Lung (tissue), 12 donors: ENCODE measurements around the gene RAB8B. TPM values are rescaled to one million over a fixed set of nuclear protein-coding genes. Genes with fewer than 3 reads are reported as not detected.
A peak's percentile ranks its signal among the peaks of the same experiment; 100 is the strongest.

Experiments
- ATAC-seq: fragments of 200-7000 bp; cut with Tn5 transposase; one replicate; pipeline ENCODE4 v1.9.1; 2020; ENCODE audit warnings: moderate number of reproducible peaks; ENCODE audit not compliant: insufficient read depth, low FRiP score
- DNase-seq, 3 donors: peaks; one replicate each; pipeline ENCODE4 v3.0.0-alpha.2; 2013 to 2017
- H3K27ac ChIP-seq, 2 donors: one replicate each; pipeline ENCODE4 v1.5.1; 2013; ENCODE audit warnings: mild to moderate bottlenecking in 2 of 2, moderate library complexity in 2 of 2, control low read depth in 1 of 2, inconsistent platforms in 1 of 2, low read depth in 1 of 2, low read length in 1 of 2
- H3K27me3 ChIP-seq, 3 donors: one replicate each; pipeline ENCODE4 v1.5.1; 2013; ENCODE audit warnings: low read length in 2 of 3; ENCODE audit not compliant: control insufficient read depth in 3 of 3, insufficient read depth in 3 of 3
- H3K36me3 ChIP-seq, 4 donors: one replicate each; pipeline ENCODE4 v1.5.1; 2013; ENCODE audit warnings: low read length in 4 of 4, mild to moderate bottlenecking in 1 of 4, moderate library complexity in 1 of 4; ENCODE audit not compliant: control insufficient read depth in 4 of 4, insufficient read depth in 4 of 4
- H3K4me1 ChIP-seq, 5 donors: one replicate each; pipeline ENCODE4 v1.5.1; 2013; ENCODE audit warnings: low read length in 5 of 5, mild to moderate bottlenecking in 2 of 5, moderate library complexity in 1 of 5; ENCODE audit not compliant: control insufficient read depth in 5 of 5, insufficient read depth in 5 of 5
- H3K4me3 ChIP-seq: one replicate; pipeline ENCODE4 v1.5.1; 2013; ENCODE audit warnings: mild to moderate bottlenecking, control low read depth, moderate library complexity
- H3K9ac ChIP-seq, 2 donors: one replicate each; pipeline ENCODE4 v1.5.1; 2013; ENCODE audit warnings: low read length in 2 of 2, control low read depth in 1 of 2; ENCODE audit not compliant: insufficient read depth in 1 of 2
- H3K9me3 ChIP-seq, 4 donors: one replicate each; pipeline ENCODE4 v1.5.1; 2013; ENCODE audit warnings: low read length in 3 of 4, mild to moderate bottlenecking in 1 of 4, moderate library complexity in 1 of 4; ENCODE audit not compliant: control insufficient read depth in 4 of 4, insufficient read depth in 3 of 4
- WGBS, 2 donors: extraction: QIAGEN DNeasy Blood & Tissue Kit; methylation state at CpG; one replicate each; pipeline ENCODE4 v1.1.7; 2013; 5-methylcytosine and 5-hydroxymethylcytosine counted together
- polyA plus RNA-seq, 2 donors: library from polyadenylated mRNA; stranded (reverse); fragments of 200-250 nt; gene quantifications; one replicate each; pipeline ENCODE4 v1.2.1, GENCODE V29; 2013
- total RNA-seq, 2 donors: library from RNA; depleted of rRNA in 1 of 2; stranded (reverse); fragments of >200 nt in 1 of 2; gene quantifications; one replicate each; pipeline ENCODE4 v1.2.1, GENCODE V29; 2014 to 2021
- TF ChIP-seq, protein P1 (sequence below): IDR thresholded peaks from 2 replicates; pipeline ENCODE4 v1.5.1; 2012; ENCODE audit warnings: mild to moderate bottlenecking; ENCODE audit errors: control extremely low read depth, extremely low read depth
- donor health status: control.
- donor health status: control.
- donor health status: Bipolar disorder and iron deficiency.
- donor health status: healthy.
- donor health status: DM: yes; HTN: yes; CAD: no.

The RAB8B gene
- total and polyA plus RNA-seq, 4 donors, result 10.0 to 88.9 (median 35.7) TPM

DNA sequence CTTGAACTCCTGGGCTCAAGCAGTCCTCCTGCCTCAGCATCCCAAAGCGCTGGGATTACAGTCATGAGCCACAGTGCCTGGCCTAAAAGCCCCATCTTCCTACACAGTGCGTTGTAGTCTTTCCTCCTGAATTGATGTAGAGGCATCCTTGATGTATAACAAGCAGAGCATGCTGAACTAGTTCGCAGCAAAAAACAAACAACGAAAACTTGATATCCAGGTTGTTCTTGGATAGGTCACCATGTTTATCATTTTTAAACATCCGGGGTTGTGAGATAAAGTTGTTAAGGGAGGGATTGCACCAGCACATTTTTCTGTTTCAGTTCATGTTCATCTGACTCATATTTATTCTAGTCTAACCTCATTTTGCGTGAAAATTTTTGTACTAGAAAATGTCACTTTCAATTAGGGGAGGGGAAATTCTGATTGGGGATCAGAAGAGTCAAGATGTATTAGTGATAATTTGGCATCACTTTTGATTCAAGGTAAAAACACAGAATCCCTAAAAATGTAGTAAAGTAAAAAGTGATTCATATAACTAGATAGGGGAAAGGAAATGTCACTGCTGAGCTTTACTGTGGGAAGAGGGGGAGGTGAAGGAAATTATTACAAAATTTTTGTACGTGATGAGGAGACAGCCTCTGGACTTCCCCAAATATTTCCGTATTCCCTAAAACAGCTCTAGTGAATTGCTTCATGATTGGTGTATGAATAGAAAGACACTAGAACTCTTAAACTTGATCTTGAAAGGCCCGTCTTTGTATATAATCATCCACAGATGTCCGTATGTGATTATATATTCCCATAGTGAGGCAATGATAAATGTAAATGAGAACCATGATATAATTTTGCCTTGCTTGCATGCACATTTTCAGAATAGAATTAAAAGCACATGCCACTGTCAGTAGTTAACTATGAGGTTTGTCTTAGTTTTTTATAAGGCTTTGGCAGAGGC, 22.9 kb downstream of the RAB8B start:
- no peaks in the 10 kb centered on the region for H3K27me3 ChIP-seq
- DNase-seq (peak in 2 of 3 donors; percentile 54 to 57), ATAC-seq (no peak)
- 47 to 53% methylated on average over 10 of the region's 10 CpGs for WGBS, 2 donors
- no peaks in the 10 kb centered on the region for H3K9me3 ChIP-seq
- peaks cover 0 to 3% (median 0%) of the 10 kb centered on the region in 4 donors for H3K36me3 ChIP-seq
- peak overlapping the region; percentile 55 to 57 for H3K27ac ChIP-seq
- no peak overlapping the region for H3K4me3 ChIP-seq
- H3K9ac ChIP-seq, result peak overlapping the region in 1 of 2 donors; percentile 59
- TF ChIP-seq, protein P1, sequence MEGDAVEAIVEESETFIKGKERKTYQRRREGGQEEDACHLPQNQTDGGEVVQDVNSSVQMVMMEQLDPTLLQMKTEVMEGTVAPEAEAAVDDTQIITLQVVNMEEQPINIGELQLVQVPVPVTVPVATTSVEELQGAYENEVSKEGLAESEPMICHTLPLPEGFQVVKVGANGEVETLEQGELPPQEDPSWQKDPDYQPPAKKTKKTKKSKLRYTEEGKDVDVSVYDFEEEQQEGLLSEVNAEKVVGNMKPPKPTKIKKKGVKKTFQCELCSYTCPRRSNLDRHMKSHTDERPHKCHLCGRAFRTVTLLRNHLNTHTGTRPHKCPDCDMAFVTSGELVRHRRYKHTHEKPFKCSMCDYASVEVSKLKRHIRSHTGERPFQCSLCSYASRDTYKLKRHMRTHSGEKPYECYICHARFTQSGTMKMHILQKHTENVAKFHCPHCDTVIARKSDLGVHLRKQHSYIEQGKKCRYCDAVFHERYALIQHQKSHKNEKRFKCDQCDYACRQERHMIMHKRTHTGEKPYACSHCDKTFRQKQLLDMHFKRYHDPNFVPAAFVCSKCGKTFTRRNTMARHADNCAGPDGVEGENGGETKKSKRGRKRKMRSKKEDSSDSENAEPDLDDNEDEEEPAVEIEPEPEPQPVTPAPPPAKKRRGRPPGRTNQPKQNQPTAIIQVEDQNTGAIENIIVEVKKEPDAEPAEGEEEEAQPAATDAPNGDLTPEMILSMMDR, result no peak
- H3K4me1 ChIP-seq, result peaks cover 7 to 26% (median 14%) of the 10 kb centered on the region in 5 donors

DNA sequence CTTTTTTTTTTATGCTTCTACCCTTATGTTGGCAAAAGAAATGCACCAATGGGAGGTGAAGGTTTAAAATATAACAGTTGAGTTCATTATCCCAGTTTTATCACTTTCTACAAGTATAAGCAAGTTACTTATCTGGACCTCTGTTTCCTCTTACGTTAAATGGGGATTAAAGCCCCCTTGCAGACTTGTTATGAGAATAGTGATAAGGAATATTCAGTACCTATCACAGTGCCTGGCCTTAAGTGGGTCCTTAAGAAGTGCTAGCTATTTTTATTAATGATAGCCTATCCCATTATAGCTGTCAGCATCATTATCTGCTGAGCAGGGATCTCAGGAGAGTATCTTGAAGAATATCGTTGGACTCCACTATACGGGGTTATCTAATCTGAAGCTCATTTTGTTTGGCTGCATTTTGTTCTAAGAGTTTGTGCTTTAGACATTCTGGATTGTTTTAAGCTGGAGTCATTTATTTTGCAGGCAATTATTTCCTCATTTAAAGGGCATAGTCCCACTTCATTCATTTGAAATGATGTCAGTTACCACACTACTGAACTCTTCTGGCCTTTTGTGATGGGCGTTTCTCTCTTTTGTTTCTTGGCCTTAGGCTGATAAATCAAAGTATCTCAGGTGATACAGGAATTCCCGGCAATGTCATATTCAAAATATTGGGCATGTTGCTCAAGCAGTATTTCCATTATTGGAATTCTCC, 28.8 kb downstream of the RAB8B start:
- TF ChIP-seq, protein P1, result no peak
- Histone ChIP-seq H3K4me1 (peaks cover 3 to 31% (median 14%) of the 10 kb centered on the region in 5 donors), H3K9ac (no peak overlapping the region), H3K27ac (no peak overlapping the region), H3K4me3 (no peak overlapping the region), H3K9me3 (no peaks in the 10 kb centered on the region), H3K27me3 (no peaks in the 10 kb centered on the region), H3K36me3 (no peaks in the 10 kb centered on the region)
- ATAC-seq, result peak; percentile 49
- 64 to 76% methylated on average over 5 of the region's 5 CpGs for WGBS, 2 donors
- DNase-seq, result peak in 2 of 3 donors; percentile 82 to 83

DNA sequence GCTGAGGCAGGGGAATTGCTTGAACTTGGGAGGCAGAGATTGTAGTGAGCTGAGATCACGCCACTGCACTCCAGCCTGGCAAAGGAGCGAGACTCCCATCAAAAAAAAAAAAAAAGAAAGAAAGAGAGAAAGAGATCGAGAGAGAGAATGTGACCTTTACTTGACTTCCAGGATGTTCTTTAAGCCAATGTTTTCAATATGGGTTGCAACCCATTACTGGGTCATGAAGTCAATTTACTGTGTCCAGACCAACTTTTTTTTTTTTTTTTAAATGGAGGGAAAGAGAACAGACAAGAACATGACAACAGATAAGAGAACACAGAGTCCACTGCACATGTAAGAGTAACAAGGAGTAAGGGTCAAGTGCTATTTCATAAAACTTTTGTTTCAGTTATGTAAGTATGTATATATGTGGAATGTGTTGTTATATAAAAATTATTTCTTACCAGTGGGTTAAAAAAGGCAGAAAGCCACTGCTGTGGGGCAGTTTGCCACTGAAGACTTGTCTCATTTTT, 29.8 kb downstream of the RAB8B start:
- Histone ChIP-seq H3K9ac (no peak overlapping the region), H3K27me3 (no peaks in the 10 kb centered on the region), H3K27ac (peak overlapping the region in 1 of 2 donors; percentile 22), H3K36me3 (peaks cover 0 to under 1% (median 0%) of the 10 kb centered on the region in 4 donors), H3K4me1 (peaks cover 2 to 27% (median 13%) of the 10 kb centered on the region in 5 donors), H3K4me3 (no peak overlapping the region), H3K9me3 (no peaks in the 10 kb centered on the region)
- DNase-seq (no peak), ATAC-seq (no peak)
- TF ChIP-seq, protein P1, result no peak
- WGBS, 2 donors, result 83 to 85% methylated on average over 3 of the region's 3 CpGs
